IMR-90 (cell line): Measurements from ENCODE around the gene ELF2. TPM values are rescaled to one million over a fixed set of nuclear protein-coding genes. Genes with fewer than 3 reads are reported as not detected.

Experiments
- ATAC-seq: fragments of 200-7000 bp; cut with Tn5 transposase; 2 replicates; pipeline ENCODE4 v1.9.1; 2020; ENCODE audit warnings: low read depth, mild to moderate bottlenecking, moderate library complexity
- BruUV-seq: library from RNA; stranded (reverse); fragments of 400-500 nt; replicated peaks from 2 replicates; lab custom pipeline; 2021; lab: Mats Ljungman, UMichigan
- CTCF ChIA-PET: fragments of 300-600 bp; formaldehyde crosslinking; extraction: SDS; loops from one replicate; lab custom pipeline; 2021; ENCODE audit warnings: antibody characterized with exemption; lab: Yijun Ruan, JAX
- POLR2A ChIA-PET: fragments of 300-600 bp; sonication (Branson Sonifier 250); formaldehyde crosslinking; loops from one replicate; lab custom pipeline; 2022; ENCODE audit warnings: antibody characterized with exemption; ENCODE audit not compliant: unreplicated experiment; lab: Charles Lee
- DNase-seq: peaks from one replicate; pipeline ENCODE4 v3.0.0; 2013
- H2AFZ ChIP-seq: replicated peaks from 2 replicates; pipeline ENCODE3; 2013; ENCODE audit warnings: low read length, mild to moderate bottlenecking; ENCODE audit not compliant: poor library complexity
- H2AK5ac ChIP-seq: 2 replicates; pipeline ENCODE4 v1.6.1; 2013; ENCODE audit warnings: low read depth, low read length, inconsistent platforms
- H2AK9ac ChIP-seq: replicated peaks from 2 replicates; pipeline ENCODE3; 2013; ENCODE audit warnings: mild to moderate bottlenecking, low read depth, low read length, moderate library complexity; ENCODE audit not compliant: poor library complexity
- H2BK120ac ChIP-seq: 2 replicates; pipeline ENCODE4 v1.6.1; 2013; ENCODE audit warnings: low read depth, low read length, inconsistent platforms
- H2BK15ac ChIP-seq: 3 replicates; pipeline ENCODE4 v1.6.1; 2013; ENCODE audit warnings: low read depth, low read length, inconsistent platforms
- H2BK20ac ChIP-seq: 2 replicates; pipeline ENCODE4 v1.6.1; 2013; ENCODE audit warnings: low read depth, mild to moderate bottlenecking, inconsistent platforms, low read length, moderate library complexity
- H2BK5ac ChIP-seq: 2 replicates; pipeline ENCODE4 v1.6.1; 2013; ENCODE audit warnings: mild to moderate bottlenecking, low read depth, low read length, inconsistent platforms; ENCODE audit not compliant: poor library complexity, severe bottlenecking
- H3K14ac ChIP-seq: replicated peaks from 2 replicates; pipeline ENCODE4 v1.6.1; 2013; ENCODE audit warnings: low read depth, low read length, inconsistent platforms
- H3K18ac ChIP-seq: 2 replicates; pipeline ENCODE4 v1.6.1; 2013; ENCODE audit warnings: low read depth, low read length, control low read depth
- H3K23ac ChIP-seq: 2 replicates; pipeline ENCODE4 v1.6.1; 2013; ENCODE audit warnings: low read depth, low read length, inconsistent platforms
- H3K27ac ChIP-seq: 2 replicates; pipeline ENCODE4 v1.5.1; 2013; ENCODE audit warnings: mild to moderate bottlenecking, control low read depth, low read length; ENCODE audit not compliant: insufficient read depth
- H3K27me3 ChIP-seq: 2 replicates; pipeline ENCODE4 v1.6.1; 2013; ENCODE audit warnings: low read length; ENCODE audit not compliant: control insufficient read depth, insufficient read depth
- H3K36me3 ChIP-seq: 2 replicates; pipeline ENCODE4 v1.6.1; 2013; ENCODE audit warnings: low read length, mixed read lengths; ENCODE audit not compliant: control insufficient read depth, insufficient read depth
- H3K4ac ChIP-seq: 2 replicates; pipeline ENCODE4 v1.6.1; 2013; ENCODE audit warnings: low read depth, low read length, inconsistent platforms
- H3K4me1 ChIP-seq: 2 replicates; pipeline ENCODE4 v1.6.1; 2013; ENCODE audit warnings: low read length, mixed read lengths; ENCODE audit not compliant: control insufficient read depth, insufficient read depth
- H3K4me2 ChIP-seq: 2 replicates; pipeline ENCODE4 v1.6.1; 2013; ENCODE audit warnings: low read depth, mild to moderate bottlenecking, control low read depth, low read length, moderate library complexity
- H3K4me3 ChIP-seq: 2 replicates; pipeline ENCODE4 v1.5.1; 2013; ENCODE audit warnings: low read depth, mild to moderate bottlenecking, control low read depth, low read length, moderate library complexity; ENCODE audit not compliant: insufficient read depth
- H3K56ac ChIP-seq: 2 replicates; pipeline ENCODE4 v1.6.1; 2013; ENCODE audit warnings: low read length, inconsistent platforms; ENCODE audit not compliant: insufficient read depth; ENCODE audit errors: extremely low read depth
- H3K79me1 ChIP-seq, 2 experiments: 2 replicates each; pipeline ENCODE4 v1.6.1; 2013; ENCODE audit warnings: low read length in 2 of 2, inconsistent platforms in 1 of 2, low read depth in 1 of 2
- H3K9ac ChIP-seq: 2 replicates; pipeline ENCODE4 v1.6.1; 2013; ENCODE audit warnings: low read depth, low read length, control low read depth
- H3K9me1 ChIP-seq: 2 replicates; pipeline ENCODE4 v1.6.1; 2013; ENCODE audit warnings: low read length, inconsistent platforms; ENCODE audit not compliant: insufficient read depth
- H3K9me3 ChIP-seq: 2 replicates; pipeline ENCODE4 v1.6.1; 2013; ENCODE audit warnings: low read length; ENCODE audit not compliant: control insufficient read depth, insufficient read depth
- H4K20me1 ChIP-seq: 2 replicates; pipeline ENCODE4 v1.6.1; 2013; ENCODE audit warnings: low read length, inconsistent platforms; ENCODE audit not compliant: insufficient read depth
- H4K5ac ChIP-seq: 2 replicates; pipeline ENCODE4 v1.6.1; 2013; ENCODE audit warnings: mild to moderate bottlenecking, low read depth, low read length, control low read depth
- H4K8ac ChIP-seq, 2 experiments: 2 replicates each; pipeline ENCODE4 v1.6.1; 2013; ENCODE audit warnings: low read depth in 2 of 2, low read length in 2 of 2, control low read depth in 1 of 2, inconsistent platforms in 1 of 2
- H4K91ac ChIP-seq: 2 replicates; pipeline ENCODE4 v1.6.1; 2013; ENCODE audit warnings: low read depth, low read length, inconsistent platforms; ENCODE audit not compliant: insufficient read depth
- CHD1 ChIP-seq: IDR thresholded peaks from 2 replicates; pipeline ENCODE4 v1.6.1; 2012; ENCODE audit warnings: low read depth, low read length, improper control_type of control experiment
- MXI1 ChIP-seq: IDR thresholded peaks from 2 replicates; pipeline ENCODE4 v1.6.1; 2012; ENCODE audit warnings: low read depth, mild to moderate bottlenecking, low read length, moderate library complexity, borderline replicate concordance
- RCOR1 ChIP-seq: IDR thresholded peaks from 2 replicates; pipeline ENCODE4 v1.6.1; 2012; ENCODE audit warnings: mild to moderate bottlenecking, low read length, improper control_type of control experiment; ENCODE audit not compliant: insufficient replicate concordance
- RFX5 ChIP-seq: IDR thresholded peaks from 2 replicates; pipeline ENCODE4 v1.8.0; 2012; ENCODE audit warnings: low read depth, mild to moderate bottlenecking, low read length, moderate library complexity
- WGBS, 2 experiments: methylation state at CpG; one replicate each; pipeline versions ENCODE4 v1.1.5 to v1.1.7; 2013; ENCODE audit warnings: missing lambda C conversion rate in 2 of 2; ENCODE audit not compliant: insufficient read length in 1 of 2; ENCODE audit errors: extremely low coverage in 2 of 2; 5-methylcytosine and 5-hydroxymethylcytosine counted together
- dilution Hi-C: fragments of 300-500 bp; cut with HindIII; formaldehyde crosslinking; loops from one replicate; pipeline ENCODE4 v1.14.3; 2018; ENCODE audit warnings: low sequenced_read_pairs; ENCODE audit not compliant: unreplicated experiment
- in situ Hi-C: fragments of 300-500 bp; cut with MboI; formaldehyde crosslinking; loops from 3 replicates; pipeline ENCODE4 v1.14.3; 2019; ENCODE audit warnings: low sequenced_read_pairs, inconsistent platforms, mixed read lengths
- intact Hi-C: fragments of 100-400 bp; cut with micrococcal nuclease; formaldehyde crosslinking; loops from 2 replicates; pipeline ENCODE4 v1.10.0; 2022
- polyA plus RNA-seq, 3 experiments: library from polyadenylated mRNA; depleted of rRNA; stranded (reverse); fragments of >200 nt; gene quantifications; 2 replicates each; pipeline ENCODE4 v1.2.3, GENCODE V29; 2012; ENCODE audit warnings: low replicate concordance in 1 of 3
- total RNA-seq: library from RNA; depleted of rRNA; stranded (reverse); fragments of >200 nt; gene quantifications from 2 replicates; pipeline ENCODE4 v1.2.3, GENCODE V29; 2012

ELF2 gene
- total and polyA plus RNA-seq, 2 of the 4 experiments (the other 2 are of a cell fraction) = 14.5 to 42.3 TPM

- no peaks in the 10 kb centered on the region for H3K36me3 ChIP-seq
- in situ Hi-C loops = no loop called here
- POLR2A ChIA-PET = interaction anchor here (0.8 kb wide), 1 partner anchor 99 kb away, joined by 3 read pairs; no protein-coding TSS in a partner anchor
These were observed 1.2 kb downstream of the ELF2 start for GRCh38 chr4:139175646-139176301.

More at GRCh38 chr4:139175646-139176301, 1.2 kb downstream of the ELF2 start:
- peak overlapping the region; percentile 59 for H3K4ac ChIP-seq
- peak overlapping the region; percentile 27; the same call in 1 of the 2 replicates for H3K56ac ChIP-seq
- peak overlapping the region; percentile 82 for H3K23ac ChIP-seq
- no peak overlapping the region for H4K5ac ChIP-seq
- H3K9me1 ChIP-seq = no peaks in the 10 kb centered on the region
- peak overlapping the region; percentile 71 for H3K14ac ChIP-seq
- intact Hi-C loops = loop anchor here (2.0 to 5.0 kb wide), 5 partner anchors 77 to 277 kb away; partner anchors contain the start of genes MGARP and RAB33B
- H3K27me3 ChIP-seq = no peaks in the 10 kb centered on the region
- TF ChIP-seq MXI1 = 0 out of 2 replicates have a peak, but pooled peaks have one; percentile 26
- TF ChIP-seq RFX5 = no peak
- no peak for TF ChIP-seq RCOR1
- TF ChIP-seq CHD1 = peak; percentile 17; the same call in 1 of the 2 replicates
- DNase-seq (peak; percentile 41), ATAC-seq (peak; percentile 1)
- H3K9me3 ChIP-seq = no peaks in the 10 kb centered on the region
- H2AK9ac ChIP-seq = peak overlapping the region; percentile 73
- no peak overlapping the region for H2BK5ac ChIP-seq
- peaks cover 29% of the 10 kb centered on the region for H4K20me1 ChIP-seq
- H2AK5ac ChIP-seq = peak overlapping the region; percentile 52
- no peak overlapping the region for H2BK20ac ChIP-seq
- WGBS, 2 experiments = 1% methylated on average over 13 of the region's 26 CpGs; no CpG with 5 or more reads in 1 of the 2 experiments
- CTCF ChIA-PET = interaction anchor here (1.2 kb wide), 1 partner anchor 75 kb away, joined by 3 read pairs; no protein-coding TSS in a partner anchor
- peak overlapping the region; percentile 94 for H2AFZ ChIP-seq
- H4K91ac ChIP-seq = no peak overlapping the region; the same call in 1 of the 2 replicates
- dilution Hi-C loops = no loop called here
- H4K8ac ChIP-seq = no peak overlapping the region; a peak in 1 of 4 replicates
- BruUV-seq = no TSS peak
- peaks cover 18 to 37% of the 10 kb centered on the region in 2 experiments for H3K79me1 ChIP-seq
- peak overlapping the region; percentile 88 for H3K4me3 ChIP-seq
- H3K4me2 ChIP-seq = peak overlapping the region; percentile 73
- peak overlapping the region; percentile 68 for H3K9ac ChIP-seq
- H3K18ac ChIP-seq = peak overlapping the region; percentile 40; the same call in 1 of the 2 replicates
- H2BK15ac ChIP-seq = no peak overlapping the region
- no peak overlapping the region for H2BK120ac ChIP-seq
- peak overlapping the region; percentile 61 for H3K27ac ChIP-seq
- peaks cover 7% of the 10 kb centered on the region; the same call in 1 of the 2 replicates for H3K4me1 ChIP-seq
